Measurements from ENCODE around the gene PRKAR1A.

GRCh38 chr17:68534695-68535088, 22.5 kb downstream of the PRKAR1A start:
- TF ChIP-seq JUN (CRISPR knock-in tag; IDR thresholded peaks at IDR 0.05) (no peak), CTCF (IDR thresholded peaks at IDR 0.05) (no peak), SP1 (CRISPR knock-in tag; conservative IDR thresholded peaks at IDR 0.05) (no peak), ZSCAN18 (CRISPR knock-in tag; IDR thresholded peaks at IDR 0.05) (no peak), NFYB (CRISPR knock-in tag; conservative IDR thresholded peaks at IDR 0.05; ENCODE audit: low read depth) (no peak), GABPB1 (CRISPR knock-in tag; IDR thresholded peaks at IDR 0.05) (no peak), ZNF232 (CRISPR knock-in tag; IDR thresholded peaks at IDR 0.05) (no peak), SMAD4 (CRISPR knock-in tag; IDR thresholded peaks at IDR 0.05) (no peak), FOXK1 (CRISPR knock-in tag; IDR thresholded peaks at IDR 0.05) (no peak), MAX (CRISPR knock-in tag; IDR thresholded peaks at IDR 0.05) (no peak), ZNF138 (CRISPR knock-in tag; conservative IDR thresholded peaks at IDR 0.05) (no peak), NR3C1 (CRISPR knock-in tag; conservative IDR thresholded peaks at IDR 0.05; ENCODE audit: low read depth) (no peak)

Measured in WTC11 (cell line).